GM12872 (cell line): Measurements from ENCODE around the gene KIFBP.

ENCODE experiments used
- CTCF ChIP-seq: IDR thresholded peaks from 3 replicates; pipeline ENCODE4 v1.5.1; 2011; ENCODE audit warnings: low read depth, mild to moderate bottlenecking, low read length, moderate library complexity; ENCODE audit not compliant: insufficient read depth

Gene KIFBP

DNA sequence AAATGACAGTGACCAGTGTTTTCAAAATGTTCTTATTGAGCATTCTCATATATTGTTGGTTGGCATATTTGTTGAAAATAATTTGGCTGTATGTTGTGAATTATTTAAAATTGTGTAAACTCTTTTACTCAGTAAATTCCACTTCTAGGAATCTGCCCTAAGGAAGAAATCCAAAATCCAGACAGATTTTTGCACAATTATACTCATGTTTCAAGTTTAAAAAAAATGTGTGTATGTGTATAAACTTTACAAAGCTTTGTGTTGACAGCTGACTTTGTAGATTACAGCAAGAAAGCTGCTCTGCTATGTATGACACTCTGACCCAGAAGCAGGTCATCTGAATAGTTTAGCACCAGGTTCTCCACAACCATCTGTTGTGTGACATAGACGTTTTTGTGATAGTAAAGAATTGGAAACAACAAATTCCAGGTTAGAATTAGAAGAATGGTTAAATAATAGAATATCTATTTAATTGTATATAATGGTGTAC lies 21.6 kb downstream of the KIFBP start:
- TF ChIP-seq CTCF, result no peak

DNA sequence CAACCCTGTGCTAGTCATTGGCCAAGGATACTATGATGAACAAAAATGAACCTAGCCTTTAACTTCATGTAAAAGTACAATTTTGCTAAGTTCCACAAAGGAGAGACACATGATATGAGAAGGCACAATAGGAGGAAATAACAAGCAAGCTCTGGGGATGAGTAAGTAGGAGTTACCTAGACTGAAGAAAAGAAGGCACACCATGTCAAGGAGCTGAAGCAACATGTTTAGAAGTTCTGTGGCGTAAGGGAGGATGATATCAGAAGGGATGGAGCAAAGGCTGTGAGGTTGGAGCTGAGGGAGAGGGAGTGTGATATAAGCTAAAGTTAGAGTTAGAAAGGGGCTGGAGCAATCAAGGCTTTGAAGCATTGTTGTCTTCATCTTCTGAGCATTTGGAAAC lies 25.6 kb downstream of the KIFBP start:
- TF ChIP-seq CTCF, result no peak

GRCh38 chr10:69018613-69019012 lies 30.0 kb downstream of the KIFBP start:
- TF ChIP-seq CTCF, result no peak

- no peak for TF ChIP-seq CTCF
These were observed 34.0 kb downstream of the KIFBP start for GRCh38 chr10:69022611-69023010.

GRCh38 chr10:69025370-69025896 lies 36.8 kb downstream of the KIFBP start:
- no peak for TF ChIP-seq CTCF

DNA sequence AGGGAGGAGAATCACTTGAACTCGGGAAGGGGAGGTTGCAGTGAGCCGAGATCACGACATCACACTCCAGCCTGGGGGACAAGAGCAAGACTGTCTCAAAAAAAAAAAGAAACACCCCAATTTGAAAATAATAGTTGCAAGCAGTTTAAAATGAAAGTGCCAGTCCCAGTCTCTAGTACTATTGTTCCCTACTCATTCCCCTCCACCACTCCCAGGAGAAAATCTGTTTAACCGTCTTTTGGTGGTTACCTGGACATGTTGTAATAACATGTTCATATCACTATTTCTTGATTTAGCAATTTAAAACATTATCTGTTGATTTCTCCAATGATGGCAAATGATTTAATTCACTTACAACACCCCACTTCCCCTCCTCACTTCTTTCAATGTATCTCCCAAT lies 44.7 kb downstream of the KIFBP start:
- TF ChIP-seq CTCF, result no peak

- no peak for TF ChIP-seq CTCF
These were observed 48.9 kb downstream of the KIFBP start for GRCh38 chr10:69037489-69037888.
